ENCODE data around the gene GOLGA6C.

GRCh38 chr15:75215107-75216004 is 42.8 kb upstream of the GOLGA6C start:
- TF ChIP-seq POLR2A (IDR thresholded peaks at IDR 0.05) (no peak), CTCF (IDR thresholded peaks at IDR 0.05) (no peak)

Measured in uterus (tissue), 2 donors.